Measurements from ENCODE around the gene PLA2G12A.

- no peak for TF ChIP-seq POLR2A (IDR thresholded peaks at IDR 0.05; ENCODE audit: low read depth, low read length)
- no peak for TF ChIP-seq JUN (IDR thresholded peaks at IDR 0.05; ENCODE audit: borderline replicate concordance, insufficient read depth, insufficient read length, low read depth)
- TF ChIP-seq CTCF (IDR thresholded peaks at IDR 0.05; ENCODE audit: extremely low read depth in 1 of 2, insufficient read depth in 1 of 2, low read depth in 1 of 2, low read length in 2 of 2), result no peak
- no peak for TF ChIP-seq EZH2 (IDR thresholded peaks at IDR 0.05; ENCODE audit: borderline replicate concordance, low read depth, low read length, severe bottlenecking)
- no peak for TF ChIP-seq POLR2AphosphoS5 (IDR thresholded peaks at IDR 0.05; ENCODE audit: insufficient read depth, low read depth, low read length)
- no peak for TF ChIP-seq MAX (IDR thresholded peaks at IDR 0.05; ENCODE audit: insufficient read depth, insufficient read length)
Measured at GRCh38 chr4:109662116-109662515, 67.8 kb downstream of the PLA2G12A start.

All from endothelial cell of umbilical vein (primary cell).